Stimulated activated naive CD8-positive, alpha-beta T cell treated with anti-CD3 and anti-CD28 coated beads, Interleukin-15, amount 100 ng/mL, for 72 hours (primary cell): ENCODE data around the gene CCDC124.
A peak's percentile ranks its signal among the peaks of the same experiment; 100 is the strongest.
"Not testable (repeated sequence)": the region's sequence is repeated elsewhere in the genome, so short reads cannot be mapped to it uniquely, and the experiment has no call there.

Experiments used
- ATAC-seq: fragments of 150-1000 bp; cut with Tn5 transposase; 2 replicates; pipeline ENCODE4 v1.10.0; 2021; ENCODE audit warnings: mild to moderate bottlenecking, moderate library complexity
- DNase-seq, 2 donors: peaks; one replicate each; pipeline ENCODE4 v3.0.0; 2021 to 2022
- H3K27ac Mint-ChIP-seq, 2 donors: one replicate each; pipeline ENCODE4 v1.8.0; 2022; ENCODE audit warnings: mild to moderate bottlenecking in 2 of 2, mixed read lengths in 2 of 2, moderate library complexity in 2 of 2
- H3K27me3 Mint-ChIP-seq: one replicate; pipeline ENCODE4 v1.8.0; 2022; ENCODE audit warnings: mixed read lengths
- H3K4me1 Mint-ChIP-seq: one replicate; pipeline ENCODE4 v1.8.0; 2022; ENCODE audit warnings: mild to moderate bottlenecking, mixed read lengths
- H3K4me3 Mint-ChIP-seq, 2 donors: one replicate each; pipeline ENCODE4 v1.8.0; 2022; ENCODE audit warnings: mild to moderate bottlenecking in 2 of 2, mixed read lengths in 2 of 2, moderate library complexity in 1 of 2
- H3K9me3 Mint-ChIP-seq, 2 donors: one replicate each; pipeline ENCODE4 v1.8.0; 2022; ENCODE audit warnings: mixed read lengths in 2 of 2

Gene CCDC124

GRCh38 chr19:17985037-17985818 lies 52.4 kb downstream of the CCDC124 start:
- Mint-ChIP-seq H3K4me3 (no peak overlapping the region), H3K27ac (peak overlapping the region in 1 of 2 donors; percentile 72), H3K4me1 (no peaks in the 10 kb centered on the region), H3K9me3 (no peaks in the 10 kb centered on the region), H3K27me3 (peaks cover 26% of the 10 kb centered on the region)
- no peak for ATAC-seq
- DNase-seq: no peak

- H3K4me1 Mint-ChIP-seq, H3K4me3 Mint-ChIP-seq, H3K9me3 Mint-ChIP-seq, ATAC-seq, DNase-seq: not testable (repeated sequence)
- peak overlapping the region in 1 of 2 donors; percentile 94 for H3K27ac Mint-ChIP-seq
- H3K27me3 Mint-ChIP-seq: peaks cover 13% of the 10 kb centered on the region
These were observed 53.8 kb downstream of the CCDC124 start for GRCh38 chr19:17986569-17986968.

GRCh38 chr19:17988161-17988560 lies 55.3 kb downstream of the CCDC124 start:
- Mint-ChIP-seq H3K27ac (no peak overlapping the region), H3K4me3 (no peak overlapping the region), H3K27me3 (no peaks in the 10 kb centered on the region), H3K4me1 (no peaks in the 10 kb centered on the region), H3K9me3 (no peaks in the 10 kb centered on the region)
- ATAC-seq (no peak), DNase-seq (no peak)

- no peaks in the 10 kb centered on the region for H3K4me1 Mint-ChIP-seq
- no peak overlapping the region for H3K27ac Mint-ChIP-seq
- H3K27me3 Mint-ChIP-seq: no peaks in the 10 kb centered on the region
- no peak overlapping the region for H3K4me3 Mint-ChIP-seq
- no peaks in the 10 kb centered on the region for H3K9me3 Mint-ChIP-seq
- no peak for DNase-seq
- ATAC-seq: no peak
These were observed 56.7 kb downstream of the CCDC124 start for GRCh38 chr19:17989425-17990094.

GRCh38 chr19:17993076-17993813 lies 60.4 kb downstream of the CCDC124 start:
- Mint-ChIP-seq H3K27me3 (no peaks in the 10 kb centered on the region), H3K4me3 (no peak overlapping the region), H3K4me1 (peaks cover 14% of the 10 kb centered on the region), H3K27ac (no peak overlapping the region), H3K9me3 (no peaks in the 10 kb centered on the region)
- no peak for ATAC-seq
- no peak for DNase-seq
